Effector CD8-positive, alpha-beta T cell (primary cell): ENCODE data around the gene SEC14L5.
A peak's percentile ranks its signal among the peaks of the same experiment; 100 is the strongest.
"Not testable (repeated sequence)": the region's sequence is repeated elsewhere in the genome, so short reads cannot be mapped to it uniquely, and the experiment has no call there.

Experiments used
- DNase-seq: peaks from one replicate; lab custom pipeline; 2025; lab: John Stamatoyannopoulos, UW
- total RNA-seq, 4 experiments: gene quantifications; one replicate each; lab custom pipeline; 2026; lab: John Stamatoyannopoulos, UW

Gene SEC14L5
- total RNA-seq: 0 reads per million in 4 experiments

DNA sequence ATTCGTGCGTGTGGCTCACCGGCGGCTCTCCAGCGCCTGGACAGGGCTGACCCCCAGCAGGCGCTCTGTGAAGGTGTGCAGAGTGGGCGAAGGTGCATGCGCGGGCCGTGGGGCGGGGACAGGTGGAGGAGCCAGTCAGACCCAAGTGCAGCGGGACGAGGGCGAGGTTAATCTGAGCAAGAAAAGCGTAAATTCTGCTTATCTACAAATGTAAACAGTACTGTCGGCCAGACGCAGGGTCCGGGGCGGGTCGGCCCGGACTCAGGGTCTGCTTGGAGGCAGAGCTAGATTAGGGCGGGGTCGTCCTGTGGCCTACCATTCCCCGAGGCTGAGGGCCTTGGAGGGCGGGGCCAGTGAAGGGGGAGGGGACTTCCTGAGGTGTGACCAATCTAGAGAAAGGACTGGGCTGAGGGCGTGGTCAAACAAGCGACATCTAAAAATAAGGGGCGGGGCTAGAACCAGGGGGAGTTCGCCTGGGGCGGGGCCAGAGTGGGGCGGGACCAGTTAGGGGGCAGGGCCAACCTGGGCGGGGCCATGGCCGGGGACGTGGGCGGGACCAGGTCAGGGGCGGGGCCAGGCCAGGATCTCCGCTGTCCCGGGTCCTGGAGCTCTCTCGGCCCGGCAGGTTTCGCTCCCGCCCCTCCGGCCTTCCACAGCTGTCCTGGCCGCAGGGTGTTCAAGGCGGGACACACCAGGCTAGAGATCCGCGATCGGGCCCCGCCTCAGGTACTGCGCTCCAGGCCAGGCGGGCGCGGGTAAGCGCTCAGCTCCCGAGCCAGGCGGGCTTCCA is at the start of gene SEC14L5:
Gene SEC14L5 (plus strand): TSS at position 611 of the 790 bp plus-strand sequence. CDS start 994 bp downstream, outside the sequence.
- DNase-seq: peak; percentile 87

DNA sequence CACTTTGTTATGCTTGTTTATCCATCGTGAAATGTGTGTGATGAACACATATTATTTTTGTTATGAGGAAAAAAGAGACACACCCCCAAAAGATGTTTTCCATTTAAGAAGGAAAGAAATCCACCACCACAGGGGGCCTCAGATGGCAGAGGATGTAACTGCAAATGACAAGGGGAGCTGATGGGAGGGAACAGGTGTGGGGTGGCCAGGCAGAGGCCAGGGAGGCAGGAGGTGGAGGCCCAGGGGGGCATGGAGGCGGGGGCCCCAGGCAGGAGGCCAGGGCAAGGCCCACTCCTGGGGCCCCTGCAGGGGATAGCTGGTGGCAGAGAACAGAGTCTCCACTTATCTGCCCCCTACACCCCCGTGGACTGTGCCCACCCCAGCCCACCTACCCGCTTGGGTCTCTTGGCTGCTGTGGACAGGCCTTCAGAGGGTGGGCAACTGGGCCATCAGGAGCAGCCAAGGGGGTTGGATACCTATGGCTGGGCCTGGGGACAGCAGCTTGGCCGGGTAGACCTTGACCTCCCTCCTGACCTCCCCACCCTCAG is 49.2 kb upstream of the SEC14L5 start:
- DNase-seq: no peak

DNA sequence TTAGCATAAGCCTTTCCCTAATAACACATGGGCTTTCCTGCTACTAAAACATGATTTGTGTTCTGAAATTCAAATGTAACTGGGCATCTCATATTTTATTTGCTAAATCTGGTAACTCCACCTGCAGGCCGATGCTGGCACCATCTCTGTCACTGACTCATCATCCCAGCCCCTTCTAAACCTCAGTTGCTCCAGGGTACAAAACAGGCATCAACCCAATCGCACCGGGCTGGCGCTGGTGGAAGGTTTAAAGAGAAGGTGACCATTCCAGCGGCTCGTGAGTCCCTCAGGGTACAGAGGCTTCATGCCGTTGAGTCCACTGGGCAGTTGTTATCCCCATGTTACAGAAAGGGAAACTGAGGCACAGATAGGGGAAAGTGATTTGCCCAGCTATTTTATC is 48.3 kb upstream of the SEC14L5 start:
- DNase-seq: no peak

DNA sequence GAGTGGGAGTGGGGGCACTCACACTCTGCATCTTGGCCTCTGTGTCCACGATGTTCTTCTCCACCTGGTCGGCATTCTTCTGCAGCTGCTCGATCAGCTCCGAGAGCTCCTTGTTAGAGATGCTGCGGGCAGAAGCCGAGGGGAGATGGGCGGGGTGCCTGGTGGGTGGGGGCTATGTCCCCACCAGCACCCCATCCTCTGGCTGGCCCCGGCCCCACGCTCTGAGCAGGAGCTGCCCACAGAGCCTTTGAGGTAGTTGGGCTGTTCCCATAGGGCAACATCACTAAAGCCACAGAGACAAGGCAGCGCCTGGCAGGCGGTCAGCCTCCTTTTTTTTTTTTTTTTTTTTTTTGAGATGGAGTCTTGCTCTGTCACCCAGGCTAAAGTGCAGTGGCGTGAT is 47.3 kb upstream of the SEC14L5 start:
- DNase-seq: no peak

DNA sequence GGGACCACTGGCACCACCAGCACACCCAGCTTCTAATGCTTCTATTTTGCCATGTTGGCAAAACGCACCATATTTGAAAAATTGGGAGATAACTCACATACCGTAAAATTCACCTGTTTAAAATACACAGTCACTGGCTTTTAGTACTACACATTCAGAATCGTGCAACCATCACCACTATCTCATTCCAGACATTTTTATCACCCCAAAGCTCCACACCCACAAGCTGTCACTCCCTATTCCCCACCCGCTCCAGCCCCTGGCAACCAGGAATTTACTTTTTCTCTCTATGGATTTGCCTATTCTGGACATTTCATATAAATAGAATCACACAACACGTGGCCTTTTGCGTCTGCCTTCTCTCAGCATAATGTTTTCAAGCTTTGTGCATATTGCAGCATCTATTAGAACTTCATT is 46.2 kb upstream of the SEC14L5 start:
- DNase-seq: no peak

DNA sequence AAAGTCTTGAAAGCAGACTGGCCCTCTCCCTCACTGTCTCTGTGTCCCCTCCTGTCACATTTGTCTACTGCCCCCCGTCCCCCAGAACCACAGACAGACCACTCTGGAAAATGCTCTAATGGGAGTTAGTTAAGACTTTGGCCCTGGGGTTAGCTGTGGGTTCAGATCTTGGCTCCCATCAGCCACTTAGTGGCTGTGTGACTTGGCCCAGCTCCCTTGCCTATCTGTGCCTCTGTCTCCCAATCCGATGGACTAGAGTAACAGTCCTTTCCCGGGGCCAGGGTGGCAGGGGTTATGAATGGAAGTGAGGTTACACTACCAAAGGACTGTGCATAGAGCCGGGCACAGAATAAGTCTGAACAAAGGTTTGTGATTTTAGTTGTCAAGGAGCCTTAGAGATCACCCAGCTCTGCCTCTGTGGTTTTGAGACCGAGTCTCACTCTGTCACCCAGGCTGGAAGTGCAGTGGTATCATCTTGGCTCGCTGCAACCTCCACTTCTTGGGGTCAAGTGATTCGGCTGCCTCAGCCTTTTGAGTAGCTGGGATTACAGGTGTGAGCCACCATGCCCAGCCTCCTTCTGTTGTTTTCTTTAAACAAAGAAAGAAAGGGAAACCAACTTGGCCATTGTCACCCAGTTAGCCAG is 44.9 kb upstream of the SEC14L5 start:
- no peak for DNase-seq

DNA sequence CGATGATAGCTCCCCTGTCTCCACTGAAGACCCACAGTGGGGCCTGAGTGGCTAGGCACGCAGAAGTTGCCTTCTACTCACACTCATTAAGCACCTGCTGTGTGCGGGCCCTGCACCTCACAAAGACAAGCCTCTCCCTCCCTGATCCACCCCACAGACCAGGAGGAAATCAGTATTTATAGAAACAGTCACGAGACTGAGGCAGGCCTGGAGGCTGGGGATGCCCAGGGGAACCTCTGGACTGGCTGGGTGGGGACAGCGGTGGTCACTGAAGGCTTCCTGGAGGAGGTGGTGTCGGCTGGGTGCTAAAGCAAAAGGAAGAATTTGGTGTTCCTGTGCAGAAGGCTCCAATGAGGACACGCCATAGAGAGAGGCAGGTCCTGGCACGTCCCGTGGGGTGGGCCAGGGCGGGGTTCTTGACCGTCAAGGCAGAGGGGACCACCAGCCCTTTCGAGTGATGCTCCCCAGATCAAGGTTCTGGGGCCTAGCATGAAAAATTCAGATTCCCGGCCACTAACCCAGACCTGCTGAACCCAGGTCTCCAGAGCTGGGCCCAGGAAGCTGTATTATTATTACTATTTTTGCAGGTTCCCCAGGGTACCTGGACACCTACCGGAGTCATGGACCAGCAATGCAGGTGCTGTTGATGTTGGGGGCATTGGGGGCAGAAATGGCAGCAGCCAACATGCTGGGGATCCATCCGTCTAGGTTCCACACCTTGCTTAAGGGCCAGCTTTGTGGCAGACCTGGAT is 44.2 kb upstream of the SEC14L5 start:
- no peak for DNase-seq

DNA sequence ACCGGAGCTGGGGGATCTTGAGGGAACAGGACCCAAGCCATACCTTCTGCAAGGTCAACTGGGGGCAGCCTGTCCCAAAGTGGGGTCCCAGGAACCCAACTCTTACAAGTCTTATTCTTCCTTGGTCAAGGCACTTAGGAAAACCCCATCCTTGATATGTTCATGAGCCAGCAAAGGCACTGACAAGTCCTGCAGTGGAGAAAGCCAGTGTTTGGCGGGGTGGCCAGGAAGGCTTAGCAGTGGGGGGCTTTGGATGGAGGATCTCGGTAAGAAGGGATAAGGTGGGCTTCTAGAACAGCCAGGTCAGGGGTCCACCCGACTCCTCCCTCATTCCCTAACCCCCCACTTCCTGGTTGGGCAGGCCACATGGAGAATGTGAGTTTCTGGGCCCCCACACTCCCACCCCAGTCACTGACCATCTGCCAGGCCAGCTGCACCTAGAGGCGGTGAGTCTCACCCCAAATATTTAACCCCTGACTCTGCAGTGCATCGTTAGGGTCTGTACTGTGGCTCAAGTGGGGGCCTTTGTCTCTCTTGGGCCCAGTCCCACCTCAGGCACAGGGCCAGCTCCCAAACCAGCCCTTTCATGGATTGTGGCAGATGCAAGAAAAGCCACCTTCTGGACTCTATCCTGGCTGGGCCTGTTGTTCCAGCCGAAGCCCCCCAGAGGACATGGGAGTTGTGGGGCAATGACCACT is 43.5 kb upstream of the SEC14L5 start:
- DNase-seq: no peak

DNA sequence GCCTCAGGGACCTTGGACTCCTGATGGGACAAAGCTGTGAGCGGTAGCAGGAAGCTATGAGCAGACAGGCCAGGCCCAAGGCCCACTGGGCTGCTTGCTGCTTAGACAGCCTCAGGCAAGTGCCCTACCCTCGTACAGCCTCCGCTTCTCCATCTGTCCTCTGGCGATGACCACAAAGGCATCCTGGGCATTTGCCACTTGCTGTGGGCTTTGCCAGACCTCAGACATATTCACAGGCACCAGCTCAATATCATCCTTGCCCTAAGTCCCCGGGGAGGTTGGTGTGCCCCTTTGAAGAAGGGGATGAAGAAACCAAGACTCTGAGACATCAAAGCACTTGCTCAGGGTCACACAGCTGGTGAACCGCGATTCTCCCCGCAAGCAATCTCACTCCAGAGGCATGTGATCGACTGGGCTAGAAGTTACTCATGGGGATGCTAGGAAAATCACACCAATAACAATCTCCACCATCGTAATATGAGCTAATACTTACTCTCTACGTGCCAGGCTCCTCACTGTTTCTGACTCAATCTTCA is 42.8 kb upstream of the SEC14L5 start:
- no peak for DNase-seq

DNA sequence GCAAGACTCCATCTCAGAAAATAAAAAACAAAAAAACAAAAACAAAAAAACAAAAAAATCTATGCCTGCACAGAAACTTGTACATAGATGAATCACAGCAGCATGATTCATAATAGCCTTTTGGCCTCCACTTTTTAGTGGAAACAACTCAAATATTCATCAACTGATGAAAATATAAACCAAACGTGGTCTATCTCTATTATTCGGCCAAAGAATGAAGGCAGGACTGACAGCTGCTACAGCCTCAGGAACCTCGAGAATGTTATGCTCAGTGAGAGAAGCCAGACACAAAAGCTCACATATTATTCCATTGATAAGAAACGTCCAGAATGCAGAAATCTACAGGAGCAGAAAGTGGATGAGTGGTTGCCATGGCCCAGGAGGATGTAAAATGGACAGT is 41.0 kb upstream of the SEC14L5 start:
- no peak for DNase-seq

DNA sequence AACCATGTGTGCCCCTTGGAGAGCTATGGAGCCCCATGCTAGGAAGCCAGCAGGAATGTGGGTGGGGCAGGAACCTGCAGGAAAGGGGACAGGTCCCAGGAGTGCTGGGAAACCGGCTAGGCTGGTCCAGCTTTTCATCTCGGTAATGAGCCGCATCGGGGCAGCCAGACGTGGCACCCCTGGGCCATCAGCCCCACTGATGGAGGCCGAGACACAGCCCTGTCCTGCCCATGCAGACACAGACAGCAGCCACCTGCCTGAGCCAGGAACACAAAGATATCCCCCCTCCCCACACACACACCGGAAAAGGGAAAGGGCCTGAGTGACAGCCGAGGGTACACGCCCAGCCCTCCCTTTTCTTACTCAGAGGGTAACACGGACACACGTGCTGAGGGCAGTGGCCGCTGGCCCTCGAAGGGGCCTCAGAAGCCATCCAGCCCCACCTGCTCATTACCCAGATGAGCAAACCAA is 39.3 kb upstream of the SEC14L5 start:
- no peak for DNase-seq

DNA sequence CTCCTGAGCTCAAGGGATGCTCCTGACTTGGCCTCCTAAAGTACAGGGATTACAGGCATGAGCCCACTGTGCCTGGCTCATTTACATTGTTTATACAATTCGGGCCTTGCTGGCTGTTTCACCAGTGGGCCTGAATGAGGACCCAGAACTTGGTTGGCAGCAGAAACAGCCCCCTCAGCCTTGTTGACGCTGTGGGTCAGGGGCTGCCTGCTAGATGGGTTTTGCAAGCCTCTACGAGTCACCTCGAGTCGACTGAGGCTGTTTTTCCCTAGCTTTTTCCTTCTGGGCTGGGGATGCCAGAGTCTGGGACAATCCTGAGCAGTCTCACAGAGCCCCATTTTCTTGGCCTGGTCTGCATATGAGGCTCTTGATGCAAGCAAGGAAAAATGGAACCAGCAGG is 37.3 kb upstream of the SEC14L5 start:
- DNase-seq: no peak

DNA sequence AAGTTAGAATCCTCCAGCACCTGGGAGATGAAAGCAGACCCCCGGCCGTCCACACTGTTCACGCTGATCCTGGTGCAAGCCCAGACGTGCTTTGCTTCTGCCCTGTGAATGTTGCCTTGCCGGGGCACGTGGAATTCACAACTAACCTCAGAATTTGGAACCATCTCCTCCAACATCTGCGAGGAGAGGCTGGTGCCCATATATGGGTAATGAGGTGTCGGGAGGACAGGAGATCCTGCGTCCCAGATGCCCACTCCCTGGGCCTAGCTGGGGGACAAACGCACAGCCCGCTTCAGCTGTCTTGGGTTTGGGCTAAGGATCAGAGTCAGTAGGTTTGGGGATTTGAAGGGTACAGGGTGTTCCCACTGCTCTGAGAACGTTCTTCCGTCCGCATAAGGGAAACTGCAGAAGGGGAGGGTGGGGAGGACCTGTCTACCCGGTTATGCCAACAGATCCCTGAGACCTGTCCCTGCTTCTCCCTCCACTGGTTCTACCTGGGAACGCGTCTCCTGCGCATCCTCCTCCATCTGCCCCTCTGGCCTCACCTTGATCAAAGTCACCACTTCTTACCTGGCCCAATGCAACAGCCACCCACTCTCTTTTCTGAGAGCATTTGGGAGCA is 35.3 kb upstream of the SEC14L5 start:
- DNase-seq: no peak

DNA sequence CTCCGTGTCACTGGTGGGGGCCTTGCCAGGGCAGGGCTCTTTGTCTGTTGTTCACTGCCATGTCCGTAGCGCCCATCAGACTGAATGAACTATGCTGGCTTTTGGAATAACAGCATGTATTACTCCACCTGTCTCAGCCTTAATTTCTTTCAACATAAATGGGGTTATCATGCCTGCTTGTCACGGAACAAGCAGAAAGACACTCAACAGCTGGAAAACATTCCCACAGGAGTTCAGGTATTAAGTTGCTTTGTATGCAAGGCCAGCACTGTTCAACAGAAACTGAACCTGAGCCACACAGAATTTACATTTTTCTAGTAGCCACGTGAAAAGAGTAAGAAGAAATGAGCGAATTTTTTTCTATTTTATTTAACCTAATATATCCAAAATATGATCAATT is 34.3 kb upstream of the SEC14L5 start:
- DNase-seq: no peak

DNA sequence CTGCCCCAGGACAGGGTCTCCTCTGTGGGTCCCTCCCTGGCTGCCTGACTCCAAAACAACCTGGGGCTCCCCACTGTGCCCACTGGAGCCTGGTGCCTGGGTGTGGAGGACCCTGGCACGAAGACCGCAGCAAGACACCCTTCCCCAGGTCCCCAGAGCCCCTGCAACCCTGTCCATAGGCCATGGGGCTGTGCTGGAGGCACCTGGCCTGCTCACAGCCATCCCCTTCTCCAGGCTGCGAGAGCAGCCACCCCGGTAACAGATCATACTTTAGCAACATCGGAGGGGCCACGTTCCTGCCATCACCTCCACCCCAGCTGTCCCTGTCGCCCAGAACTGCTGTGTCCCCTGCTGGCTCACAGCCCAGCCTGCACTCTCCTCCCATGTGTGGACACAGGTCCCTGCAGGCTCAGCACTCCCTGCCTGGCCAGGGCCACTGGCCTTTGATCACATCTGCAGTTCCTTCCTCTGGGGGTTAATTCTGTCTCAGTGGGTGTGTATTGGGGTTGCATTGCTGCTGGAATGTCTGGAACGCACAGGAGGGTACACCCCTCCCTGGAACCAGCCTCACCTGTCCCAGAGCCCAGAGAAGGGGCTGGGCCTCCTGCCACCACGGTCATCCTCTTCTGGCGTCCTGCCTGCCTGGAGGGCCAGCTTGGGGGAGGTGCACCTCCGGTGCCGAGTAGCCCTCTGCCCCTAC is 33.4 kb upstream of the SEC14L5 start:
- no peak for DNase-seq

DNA sequence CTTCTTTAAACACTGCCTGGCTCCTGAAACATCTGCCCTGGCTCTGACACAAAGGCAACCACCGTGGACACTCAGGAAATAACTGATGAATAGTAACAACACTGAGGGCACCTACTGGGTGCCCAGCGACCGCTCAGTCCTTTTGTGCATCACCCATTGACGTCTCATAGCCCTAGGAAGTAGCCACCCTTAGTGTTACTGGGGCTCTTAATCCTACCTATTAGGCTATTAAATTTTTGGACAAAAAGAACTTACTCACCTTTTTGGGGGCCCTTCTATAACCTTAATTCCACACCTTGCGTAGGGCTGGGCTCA is 32.9 kb upstream of the SEC14L5 start:
- DNase-seq: no peak

DNA sequence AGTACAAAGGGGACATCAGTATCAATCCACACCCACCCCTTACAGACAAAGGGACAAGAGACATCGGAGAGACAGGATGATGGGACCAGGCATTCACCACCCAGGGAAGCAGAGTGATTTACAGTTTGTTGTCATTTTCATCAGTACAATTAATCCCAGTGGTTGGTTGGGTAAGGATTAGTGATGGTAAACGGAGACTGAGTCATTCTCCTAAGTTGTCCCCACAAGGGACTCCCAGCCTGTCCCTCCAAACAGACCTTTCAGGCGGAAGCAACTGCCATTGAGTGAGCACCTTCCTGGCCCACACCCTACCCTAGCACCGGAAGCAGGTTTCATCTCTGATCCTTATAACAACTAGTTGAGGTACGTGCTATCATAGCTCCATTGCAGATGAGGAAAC is 32.3 kb upstream of the SEC14L5 start:
- no peak for DNase-seq

DNA sequence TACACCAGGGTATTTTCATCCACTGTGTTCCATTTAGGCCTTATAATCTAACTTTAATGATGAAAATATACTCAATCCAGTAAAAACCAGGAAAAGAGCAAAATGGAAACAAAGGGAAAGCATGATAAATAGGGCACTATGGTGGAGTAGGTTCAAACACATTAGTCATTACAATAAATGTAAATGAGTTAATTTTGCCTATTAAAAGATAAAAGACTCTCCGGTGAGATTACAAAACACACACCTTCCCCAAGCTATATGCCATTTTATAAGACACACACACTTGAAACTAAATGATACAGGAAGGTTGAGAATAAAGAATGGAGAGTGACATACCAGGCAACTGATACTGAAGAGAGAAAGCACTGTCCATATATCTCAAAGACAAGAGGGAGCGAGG is 31.2 kb upstream of the SEC14L5 start:
- no peak for DNase-seq

DNA sequence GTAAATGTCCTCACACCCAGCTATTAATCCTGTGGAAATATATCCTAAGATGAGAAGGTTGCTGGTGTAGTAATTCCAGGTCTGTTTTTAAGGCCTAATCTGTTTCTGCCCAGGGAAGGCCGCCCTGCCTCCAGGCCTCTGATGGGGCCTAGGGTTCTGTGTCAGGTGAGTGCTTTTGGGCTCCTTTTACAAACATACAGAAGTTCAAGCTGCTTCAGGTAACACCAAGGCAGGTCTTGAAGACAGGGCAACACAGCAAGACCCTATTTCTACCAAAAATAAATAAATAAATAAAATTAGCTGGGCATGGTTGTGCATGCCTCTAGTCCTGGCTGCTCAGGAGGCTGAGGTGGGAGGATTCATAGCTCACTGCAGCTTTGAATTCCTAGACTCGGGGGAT is 30.5 kb upstream of the SEC14L5 start:
- DNase-seq: no peak

DNA sequence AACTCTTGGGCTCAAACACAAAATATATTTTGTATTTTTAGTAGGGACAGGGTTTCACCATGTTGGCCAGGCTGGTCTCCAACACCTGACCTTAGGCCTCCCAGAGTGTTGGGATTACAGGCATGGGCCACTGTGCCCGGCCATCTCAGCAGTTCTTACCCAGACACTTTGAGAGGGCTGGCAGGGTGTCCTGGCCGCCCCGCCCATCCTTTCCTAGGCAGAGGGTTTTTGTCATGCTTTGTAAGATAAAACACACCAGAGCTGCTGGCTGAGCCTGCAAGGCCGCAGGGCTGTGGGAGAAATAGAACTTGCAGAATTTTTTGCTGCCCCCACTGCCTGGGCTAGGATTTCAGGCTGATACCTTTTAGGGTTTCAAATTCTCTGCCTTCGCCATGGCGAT is 29.9 kb upstream of the SEC14L5 start:
- no peak for DNase-seq

DNA sequence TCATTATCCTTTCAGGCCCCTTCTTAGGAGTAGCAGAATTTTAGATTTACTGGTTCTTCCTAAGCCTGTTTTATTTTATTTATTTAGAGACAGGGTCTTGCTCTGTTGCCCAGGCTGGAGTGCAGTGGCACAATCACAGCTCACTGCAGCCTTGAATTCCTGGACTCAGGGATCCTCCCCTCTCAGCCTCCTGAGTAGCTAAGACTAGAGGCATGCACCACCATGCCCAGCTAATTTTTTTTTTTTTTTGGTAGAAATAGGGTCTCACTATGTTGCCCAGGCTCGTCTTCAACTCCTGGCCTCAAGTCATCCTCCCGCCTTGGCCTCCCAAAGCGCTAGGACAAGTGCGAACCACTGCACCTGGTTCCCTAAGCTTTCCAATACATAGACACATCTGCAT is 28.5 kb upstream of the SEC14L5 start:
- not testable (repeated sequence) for DNase-seq
